Ovary (tissue), 10 donors: ENCODE results near the gene UQCRH. TPM values are rescaled to one million over a fixed set of nuclear protein-coding genes. Genes with fewer than 3 reads are reported as not detected.
A peak's percentile ranks its signal among the peaks of the same experiment; 100 is the strongest.

ENCODE experiments used
- DNase-seq, 5 donors: peaks; one replicate each; pipeline ENCODE4 v3.0.0-alpha.2; 2019 to 2020
- H3K27ac ChIP-seq, 2 donors: fragments of 200-600 bp; one replicate each; pipeline versions ENCODE4 v1.5.1 to v1.8.0; 2019 to 2022
- H3K27me3 ChIP-seq: fragments of 200-600 bp; one replicate; pipeline ENCODE4 v1.8.0; 2022
- H3K36me3 ChIP-seq: fragments of 200-600 bp; sonication (generic); one replicate; pipeline ENCODE4 v1.5.1; 2019
- H3K4me1 ChIP-seq: one replicate; pipeline ENCODE4 v1.8.1; 2013; ENCODE audit warnings: mild to moderate bottlenecking, moderate library complexity; ENCODE audit not compliant: insufficient read depth
- H3K4me3 ChIP-seq: fragments of 200-600 bp; sonication (generic); one replicate; pipeline ENCODE4 v1.5.1; 2017
- H3K9me3 ChIP-seq, 2 donors: fragments of 200-600 bp in 1 of 2; sonication (generic) in 1 of 2; one replicate each; pipeline versions ENCODE4 v1.5.1 to v1.8.1; 2013 to 2019; ENCODE audit warnings: mild to moderate bottlenecking in 1 of 2, moderate library complexity in 1 of 2
- EP300 ChIP-seq: sonication (generic); formaldehyde crosslinking; IDR thresholded peaks from one replicate; pipeline ENCODE4 v1.6.1; 2017; ENCODE audit warnings: antibody characterized with exemption
- POLR2A ChIP-seq: fragments of 450-650 bp; IDR thresholded peaks from one replicate; pipeline ENCODE4 v1.6.1; 2017; ENCODE audit warnings: antibody characterized with exemption, mild to moderate bottlenecking, moderate library complexity
- WGBS, 3 donors: extraction: QIAGEN DNeasy Blood & Tissue Kit in 1 of 3; methylation state at CpG; one replicate each; pipeline versions ENCODE4 v1.1.5 to v1.1.7; 2013 to 2017; 5-methylcytosine and 5-hydroxymethylcytosine counted together
- intact Hi-C, 4 donors: fragments of 100-400 bp; cut with DNase I; formaldehyde crosslinking; loops; one replicate each; pipeline versions ENCODE4 v1.11.0 to v1.15.1; 2022 to 2023
- long read RNA-seq, 3 donors: library from polyadenylated mRNA in 2 of 3; unstranded in 2 of 3; transcript quantifications; one replicate each; pipeline ENCODE4 v2.0.0 and lab custom pipeline, GENCODE V29; 2021 to 2026
- polyA plus RNA-seq, 2 donors: library from polyadenylated mRNA; stranded (reverse); fragments of 200-250 nt in 1 of 2; fragments of 350-450 nt in 1 of 2; fragmentation: Illumina TruSeq in 1 of 2; extraction: RNeasy Lipid Tissue Mini Kit (QIAGEN cat#74804) in 1 of 2; gene quantifications; one replicate each; pipeline ENCODE4 v1.2.3, GENCODE V29; 2013 to 2014
- total RNA-seq, 7 donors: library from RNA; depleted of rRNA in 2 of 7; stranded (reverse); fragments of >200 nt in 2 of 7; fragmentation: NEBNext Ultra II Directional in 3 of 7; extraction: Animal tissue kit (Norgen Biotek cat#: 25700) in 3 of 7; gene quantifications; one replicate each; pipeline versions ENCODE4 v1.1.0 to v1.2.4, GENCODE V29; 2016 to 2023
- TF ChIP-seq, protein P1 (sequence below), 3 donors: fragments of 450-650 bp in 2 of 3; fragments of 200-600 bp in 1 of 3; IDR thresholded peaks; one replicate each; pipeline versions ENCODE4 v1.5.1 to v1.8.0; 2016 to 2022; ENCODE audit warnings: antibody characterized with exemption in 3 of 3, mild to moderate bottlenecking in 1 of 3
- donor health status: DM: no; HTN: no; CAD: no; lungs with moderate emphysema.
- donor health status: DM: no; HTN: no; CAD: no.
- donor health status: Bipolar disorder and iron deficiency.
- donor health status: DM: yes; HTN: yes; CAD: no.
- donor health status: DM: no; HTN: no; CAD: no.
- donor health status: DM: yes; HTN: yes; CAD: no.

UQCRH gene
- total RNA-seq (100 to 1,000 TPM; 140 to 453 (median 189) TPM), polyA plus RNA-seq (100 to 1,000 TPM; 272 to 359 TPM)
- long read RNA-seq, donor 1, transcript UQCRH-201 (4 exons, 604 nt) = major isoform, 14 of 21 reads
- long read RNA-seq, donor 1, partial matches to known transcripts = 0 of 21 reads
- long read RNA-seq, donor 1, other reads (novel, unspliced or antisense) = 3 of 21 reads
- long read RNA-seq, donor 2, transcript UQCRH-205 (5 exons, 674 nt) = minor isoform, 14 of 220 reads
- long read RNA-seq, donor 2, transcript UQCRH-201 (4 exons, 604 nt) = major isoform, 165 of 220 reads
- long read RNA-seq, donor 2, transcript UQCRH-202 (2 exons, 621 nt) = minor isoform, 11 of 220 reads
- long read RNA-seq, donor 2, partial matches to known transcripts = 16 of 220 reads
- long read RNA-seq, donor 2, other reads (novel, unspliced or antisense) = 12 of 220 reads
- long read RNA-seq, donor 3, transcript UQCRH-201 (4 exons, 604 nt) = major isoform, 38 of 55 reads
- long read RNA-seq, donor 3, partial matches to known transcripts = 1 of 55 reads
- long read RNA-seq, donor 3, other reads (novel, unspliced or antisense) = 9 of 55 reads

DNA sequence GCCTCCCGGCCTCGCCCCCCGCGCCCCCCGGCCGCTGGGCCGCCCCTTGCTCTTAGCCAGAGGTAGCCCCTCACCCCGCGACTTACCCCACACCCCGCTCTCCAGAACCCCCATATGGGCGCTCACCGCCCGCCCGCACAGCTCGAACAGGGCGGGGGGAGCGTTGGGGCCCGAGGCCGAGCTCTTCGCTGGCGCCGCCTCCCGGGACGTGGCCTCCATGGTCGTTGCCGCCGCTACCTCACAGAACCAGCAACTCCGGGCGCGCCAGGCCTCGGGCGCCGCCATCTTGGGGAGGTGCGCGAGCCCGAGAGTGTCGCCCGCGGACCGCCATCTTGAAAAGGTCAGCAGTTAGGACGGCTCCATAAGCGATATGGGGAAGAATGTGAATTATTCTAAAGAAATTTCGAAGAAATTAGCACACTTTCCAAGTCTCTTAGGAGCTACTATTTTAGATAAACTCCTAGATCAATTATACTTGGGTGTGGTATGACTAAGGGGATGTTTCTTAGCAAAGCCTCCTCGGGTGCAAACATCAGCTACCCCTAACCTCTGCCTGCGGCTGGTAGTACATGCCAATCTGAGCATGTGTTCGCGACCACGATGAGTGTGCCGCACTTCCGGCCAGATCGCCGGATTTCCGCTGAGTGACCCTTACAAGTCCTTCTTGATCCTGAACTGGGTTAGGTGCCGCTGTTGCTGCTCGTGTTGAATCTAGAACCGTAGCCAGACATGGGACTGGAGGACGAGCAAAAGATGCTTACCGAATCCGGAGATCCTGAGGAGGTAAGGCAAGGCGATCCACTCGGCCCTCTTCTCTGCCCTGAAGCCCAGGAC is at the start of gene UQCRH, which contains the start of gene LRRC41:
Gene UQCRH, plus strand, starts transcription at position 661 of the 834 bp plus-strand sequence. Its CDS starts 69 bp downstream, at position 730.
Gene LRRC41, minus strand, starts transcription at position 579 of the 834 bp plus-strand sequence. Its CDS starts 294 bp downstream, at position 285.
- peak within 1 kb of the TSS; percentile 94 to 97 for H3K27ac ChIP-seq
- no peaks in the 10 kb centered on the region for H3K36me3 ChIP-seq
- no peaks in the 10 kb centered on the region for H3K27me3 ChIP-seq
- DNase-seq = peak; percentile 90 to 96 (median 93)
- TF ChIP-seq EP300 (no peak), POLR2A (peak; percentile 67)
- TF ChIP-seq, protein P1, sequence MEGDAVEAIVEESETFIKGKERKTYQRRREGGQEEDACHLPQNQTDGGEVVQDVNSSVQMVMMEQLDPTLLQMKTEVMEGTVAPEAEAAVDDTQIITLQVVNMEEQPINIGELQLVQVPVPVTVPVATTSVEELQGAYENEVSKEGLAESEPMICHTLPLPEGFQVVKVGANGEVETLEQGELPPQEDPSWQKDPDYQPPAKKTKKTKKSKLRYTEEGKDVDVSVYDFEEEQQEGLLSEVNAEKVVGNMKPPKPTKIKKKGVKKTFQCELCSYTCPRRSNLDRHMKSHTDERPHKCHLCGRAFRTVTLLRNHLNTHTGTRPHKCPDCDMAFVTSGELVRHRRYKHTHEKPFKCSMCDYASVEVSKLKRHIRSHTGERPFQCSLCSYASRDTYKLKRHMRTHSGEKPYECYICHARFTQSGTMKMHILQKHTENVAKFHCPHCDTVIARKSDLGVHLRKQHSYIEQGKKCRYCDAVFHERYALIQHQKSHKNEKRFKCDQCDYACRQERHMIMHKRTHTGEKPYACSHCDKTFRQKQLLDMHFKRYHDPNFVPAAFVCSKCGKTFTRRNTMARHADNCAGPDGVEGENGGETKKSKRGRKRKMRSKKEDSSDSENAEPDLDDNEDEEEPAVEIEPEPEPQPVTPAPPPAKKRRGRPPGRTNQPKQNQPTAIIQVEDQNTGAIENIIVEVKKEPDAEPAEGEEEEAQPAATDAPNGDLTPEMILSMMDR (IDR thresholded peaks at IDR 0.05) = peak in 1 of 3 donors; percentile 11
- peak within 1 kb of the TSS; percentile 88 for H3K4me3 ChIP-seq
- H3K9me3 ChIP-seq = no peaks in the 10 kb centered on the region
- H3K4me1 ChIP-seq = peaks cover 13% of the 10 kb centered on the region
- WGBS, 3 donors = 0 to 1% (median 0%) methylated on average over 52 to 61 of the region's 61 CpGs
- intact Hi-C loops = loop anchor here in 1 of 4 donors (5.0 kb wide), 1 partner anchor 39 kb away; the partner anchor contains the start of gene NSUN4

DNA sequence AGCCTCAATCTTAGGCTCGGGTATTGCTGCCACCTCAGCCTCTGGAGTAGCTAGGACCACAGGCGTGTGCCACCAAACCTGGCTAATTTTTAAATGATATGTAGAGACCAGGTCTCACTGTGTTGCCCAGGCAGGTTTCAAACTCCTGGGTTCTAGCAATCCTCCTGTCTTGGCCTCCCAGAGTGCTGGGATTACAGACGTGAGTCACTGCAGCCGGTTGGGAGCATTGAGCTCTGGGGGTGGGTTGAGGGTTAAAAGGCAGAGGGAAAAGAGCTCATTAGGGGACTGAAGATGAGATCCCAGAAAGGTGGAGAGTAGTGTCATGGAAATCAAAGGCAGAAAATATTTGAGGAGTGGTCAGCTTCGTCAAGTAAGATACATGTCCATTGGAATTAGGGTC is 48.8 kb upstream of the UQCRH start:
- intact Hi-C loops = no loop called here
- DNase-seq = no peak
- TF ChIP-seq, protein P1 (IDR thresholded peaks at IDR 0.05) = no peak
- TF ChIP-seq EP300 (no peak), POLR2A (no peak)
- Histone ChIP-seq H3K4me3 (no peak overlapping the region), H3K9me3 (no peaks in the 10 kb centered on the region), H3K4me1 (no peaks in the 10 kb centered on the region), H3K36me3 (no peaks in the 10 kb centered on the region), H3K27me3 (no peaks in the 10 kb centered on the region), H3K27ac (no peak overlapping the region)
- WGBS, 3 donors = 90 to 96% (median 91%) methylated on average over 5 of the region's 5 CpGs

DNA sequence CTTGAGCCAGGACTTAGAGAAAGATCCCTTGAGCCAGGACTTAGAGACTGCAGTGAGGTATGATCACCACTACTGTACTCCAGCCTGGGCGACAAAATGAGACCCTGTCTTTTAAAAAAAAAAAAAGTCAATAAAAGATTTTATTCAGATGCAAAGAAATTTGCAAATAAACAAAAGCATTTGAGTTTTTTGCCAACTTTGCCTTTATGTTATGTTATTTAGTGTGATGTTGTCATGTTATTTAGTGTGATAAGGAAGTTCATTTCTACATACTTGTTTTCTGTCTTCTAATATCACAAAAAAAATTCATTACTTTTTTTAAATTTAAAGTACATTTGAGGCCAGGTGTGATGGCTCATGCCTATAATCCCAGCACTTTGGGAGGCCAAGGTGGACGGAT is 47.0 kb upstream of the UQCRH start:
- Histone ChIP-seq H3K9me3 (no peaks in the 10 kb centered on the region), H3K27ac (no peak overlapping the region), H3K4me1 (no peaks in the 10 kb centered on the region), H3K4me3 (no peak overlapping the region), H3K36me3 (no peaks in the 10 kb centered on the region), H3K27me3 (no peaks in the 10 kb centered on the region)
- no peak for DNase-seq
- TF ChIP-seq EP300 (no peak), POLR2A (no peak)
- TF ChIP-seq, protein P1 (IDR thresholded peaks at IDR 0.05) = no peak
- 92 to 95% (median 94%) methylated on average over 2 of the region's 2 CpGs for WGBS, 3 donors
- intact Hi-C loops = no loop called here

DNA sequence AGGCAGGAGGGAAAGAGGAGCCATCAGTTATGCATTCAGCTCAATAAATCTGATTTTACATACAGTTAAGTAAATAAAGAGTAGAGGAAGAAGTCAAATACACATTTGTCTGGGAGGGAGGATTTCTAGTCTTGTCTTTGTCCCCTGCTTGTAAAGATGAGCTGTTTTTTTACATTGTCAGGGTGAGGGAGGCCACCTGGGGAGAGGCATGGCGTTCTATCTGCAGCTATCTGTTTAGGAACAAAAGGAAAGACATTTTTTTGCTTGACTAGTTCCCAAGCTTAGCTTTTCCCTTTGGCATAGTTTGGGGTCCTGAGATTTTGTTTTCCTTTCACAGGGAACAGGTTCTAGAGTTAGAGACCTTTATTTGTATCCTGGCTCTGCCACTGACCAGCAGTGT is 41.0 kb upstream of the UQCRH start:
- no peaks in the 10 kb centered on the region for H3K4me1 ChIP-seq
- H3K4me3 ChIP-seq = no peak overlapping the region
- WGBS, 3 donors = 73 to 86% (median 75%) methylated on average over 1 of the region's 1 CpG
- TF ChIP-seq EP300 (no peak), POLR2A (no peak)
- TF ChIP-seq, protein P1 (IDR thresholded peaks at IDR 0.05) = no peak
- H3K27me3 ChIP-seq = no peaks in the 10 kb centered on the region
- no peak overlapping the region for H3K27ac ChIP-seq
- intact Hi-C loops = no loop called here
- H3K36me3 ChIP-seq = no peaks in the 10 kb centered on the region
- DNase-seq = no peak
- H3K9me3 ChIP-seq = no peaks in the 10 kb centered on the region
